KBM-7 (cell line): ENCODE measurements around the gene SLCO2A1.

ENCODE experiments used
- DNase-seq: peaks from one replicate; pipeline ENCODE4 v3.0.0-alpha.2; 2015
- in situ Hi-C: fragments of 300-500 bp; cut with MboI; formaldehyde crosslinking; loops from 2 replicates; pipeline ENCODE4 v1.14.3; 2020; ENCODE audit warnings: low sequenced_read_pairs, low pct_unique_long_range_greater_than_20kb, mixed read lengths

Gene SLCO2A1

DNA sequence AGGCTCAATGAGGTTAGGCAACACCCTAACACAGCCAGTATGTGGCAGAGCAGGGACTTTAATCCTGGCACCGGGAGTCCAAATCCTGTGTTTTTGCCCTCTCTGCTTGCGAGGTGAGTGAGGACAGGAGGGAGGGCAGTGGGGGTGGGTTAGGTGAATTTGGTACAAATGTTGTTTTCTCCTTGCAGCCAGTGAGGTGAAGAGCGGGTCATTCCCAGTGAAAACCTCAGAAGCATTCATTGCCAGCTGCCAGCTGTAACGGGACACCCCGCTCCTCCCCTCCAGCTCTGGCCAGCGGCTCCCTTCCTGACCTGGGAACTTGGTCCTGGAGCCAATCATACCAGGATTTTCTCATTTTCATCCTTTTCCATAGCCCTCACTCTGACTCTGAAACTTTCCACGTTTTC, 88.3 kb downstream of the SLCO2A1 start:
- no peak for DNase-seq
- in situ Hi-C loops, result no loop called here

DNA sequence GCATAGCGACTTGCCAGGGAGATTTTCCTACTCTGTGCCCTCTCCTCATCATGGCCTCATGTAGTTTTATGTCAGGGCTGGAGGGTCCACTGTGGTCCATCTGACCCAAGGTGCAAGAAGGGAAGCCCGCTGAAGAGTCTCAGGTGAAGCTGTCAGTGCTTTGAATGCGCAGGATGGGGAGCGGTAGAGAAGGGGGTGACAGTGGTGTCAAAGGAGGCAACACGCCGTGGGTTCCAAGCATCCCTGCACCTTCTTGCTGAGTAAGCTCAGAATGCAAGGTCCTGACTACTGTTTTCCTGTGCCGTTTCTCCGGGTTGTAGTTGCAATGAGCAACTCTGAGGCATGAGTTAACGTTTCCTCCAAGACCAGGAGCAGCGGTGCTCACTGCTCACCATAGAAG, 89.2 kb downstream of the SLCO2A1 start:
- DNase-seq, result no peak
- in situ Hi-C loops, result no loop called here

DNA sequence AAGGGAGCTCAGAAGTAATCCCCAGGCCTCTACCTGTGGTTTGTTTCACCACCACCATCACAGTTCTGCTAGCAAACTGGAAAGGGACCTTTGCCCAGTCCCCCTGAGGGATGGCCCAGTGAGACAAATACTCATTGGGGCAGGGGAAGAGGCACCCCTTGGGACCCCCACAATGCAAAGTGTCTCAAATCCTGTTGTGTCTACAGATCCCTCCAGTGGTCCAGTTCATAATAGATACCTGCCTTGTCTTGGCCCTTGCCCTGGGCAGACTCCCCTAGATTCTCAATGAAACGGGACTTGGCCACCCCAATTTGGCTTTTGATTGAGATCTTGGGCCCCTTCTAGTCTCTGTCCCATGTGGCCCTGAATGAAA, 90.3 kb downstream of the SLCO2A1 start:
- in situ Hi-C loops, result loop anchor here (10.0 kb wide), 1 partner anchor 275 kb away; no protein-coding TSS in a partner anchor
- no peak for DNase-seq

DNA sequence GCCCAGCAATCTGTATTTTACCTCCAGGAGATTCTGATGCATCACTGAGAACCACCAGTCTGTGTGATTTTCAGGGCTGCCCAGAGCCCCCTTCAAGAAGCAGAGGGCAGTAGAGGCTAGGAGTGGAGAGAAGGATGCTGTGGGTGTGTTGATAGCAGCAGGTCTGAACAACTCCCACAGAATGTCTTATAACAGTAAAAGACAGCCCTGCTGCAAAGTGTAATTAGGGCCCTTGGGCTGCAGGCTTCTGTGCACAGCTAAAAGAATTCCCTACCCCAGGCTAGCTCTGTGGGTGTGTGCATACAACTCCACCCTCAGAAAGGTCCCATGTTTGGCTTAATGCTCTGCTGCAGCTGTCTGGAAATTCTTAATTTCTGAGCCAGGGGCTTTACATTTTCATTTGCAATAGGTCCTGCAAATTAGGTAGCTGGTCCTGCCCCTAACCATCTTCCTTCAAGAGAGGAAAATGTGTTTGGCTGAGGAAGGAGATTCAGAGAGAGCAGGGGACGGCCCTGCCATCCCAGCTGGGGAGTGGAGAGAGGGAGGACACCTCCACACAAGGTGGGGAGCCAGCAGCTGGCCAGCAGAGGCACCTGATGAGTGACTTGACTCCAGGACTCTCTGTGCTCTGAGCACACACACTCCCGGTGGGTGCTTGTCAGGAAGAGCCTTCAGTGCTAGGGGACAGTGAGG, 90.8 kb downstream of the SLCO2A1 start:
- in situ Hi-C loops, result loop anchor here (10.0 kb wide), 1 partner anchor 276 kb away; no protein-coding TSS in a partner anchor
- DNase-seq, result peak; percentile 42

DNA sequence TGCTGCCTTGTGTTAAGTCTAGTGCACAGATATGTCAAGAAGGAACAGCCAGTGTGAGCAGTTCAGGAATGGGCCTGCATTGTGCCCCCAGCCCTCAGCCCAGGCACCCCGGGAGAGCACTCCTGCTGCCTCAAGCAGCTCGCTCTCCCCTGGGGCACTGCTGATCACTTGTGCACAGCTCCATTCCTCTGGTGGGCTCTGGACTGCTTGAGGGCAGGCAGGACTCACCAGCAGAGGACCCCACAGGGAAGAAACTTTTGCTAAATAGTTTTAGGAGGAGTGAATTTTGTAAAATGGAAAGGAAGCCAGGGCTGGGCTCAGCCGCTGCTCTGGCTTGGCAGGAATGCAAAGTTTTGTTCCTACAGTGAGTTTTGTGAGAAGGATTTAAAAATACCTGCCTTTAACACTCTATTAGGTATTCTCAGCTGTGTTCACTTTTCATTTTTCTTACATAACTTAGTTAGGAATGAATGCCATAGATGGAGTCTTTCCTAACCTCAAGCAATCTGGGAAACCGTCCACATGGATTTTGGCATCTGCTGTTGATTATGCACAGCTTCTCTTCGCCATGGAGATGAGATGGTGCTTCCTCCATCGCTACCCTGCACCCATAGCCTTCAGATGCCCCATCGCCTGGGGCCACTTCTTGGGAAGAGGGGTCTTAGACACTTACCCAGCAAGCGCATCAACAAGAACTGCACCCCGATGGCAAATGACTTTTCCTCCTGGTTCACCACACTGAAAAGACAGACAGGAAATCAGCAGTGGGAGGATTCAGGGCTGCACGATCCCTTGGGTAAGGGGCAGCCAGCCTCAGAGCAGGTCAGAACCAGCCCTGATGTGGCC, 91.7 kb downstream of the SLCO2A1 start:
- in situ Hi-C loops, result loop anchor here (10.0 kb wide), 1 partner anchor 277 kb away; no protein-coding TSS in a partner anchor
- DNase-seq, result no peak

DNA sequence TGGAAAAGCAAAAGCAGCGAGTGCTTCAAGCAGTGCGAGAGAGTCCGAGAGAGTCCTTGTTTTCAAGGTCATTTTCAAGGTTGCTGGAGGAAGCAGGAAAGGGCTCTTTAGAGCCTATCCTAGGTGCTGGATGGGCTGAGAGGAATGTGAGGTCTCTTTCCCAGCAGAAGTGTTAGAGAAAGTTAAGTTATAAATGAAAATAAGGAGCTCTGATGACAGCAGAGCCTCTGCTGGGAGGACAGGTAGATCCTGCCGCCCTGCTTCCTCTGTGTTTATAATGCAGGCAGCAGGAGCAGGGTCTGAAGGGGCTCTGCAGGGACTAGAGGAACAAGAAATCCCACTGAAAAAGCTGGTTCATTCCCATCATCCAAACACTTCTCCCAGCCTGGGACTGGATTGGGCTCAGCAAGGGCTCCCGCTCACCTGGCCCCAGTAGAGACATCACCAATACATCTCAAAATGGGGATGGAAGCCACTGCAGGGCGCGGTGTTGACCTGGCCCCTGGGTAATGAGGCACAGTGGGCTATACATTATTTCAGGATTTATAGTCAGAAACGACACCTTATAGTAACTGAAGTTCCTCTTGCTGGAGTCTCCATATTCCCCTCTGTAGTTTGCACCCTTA, 92.6 kb downstream of the SLCO2A1 start:
- DNase-seq, result no peak
- in situ Hi-C loops, result loop anchor here (10.0 kb wide), 1 partner anchor 278 kb away; no protein-coding TSS in a partner anchor

DNA sequence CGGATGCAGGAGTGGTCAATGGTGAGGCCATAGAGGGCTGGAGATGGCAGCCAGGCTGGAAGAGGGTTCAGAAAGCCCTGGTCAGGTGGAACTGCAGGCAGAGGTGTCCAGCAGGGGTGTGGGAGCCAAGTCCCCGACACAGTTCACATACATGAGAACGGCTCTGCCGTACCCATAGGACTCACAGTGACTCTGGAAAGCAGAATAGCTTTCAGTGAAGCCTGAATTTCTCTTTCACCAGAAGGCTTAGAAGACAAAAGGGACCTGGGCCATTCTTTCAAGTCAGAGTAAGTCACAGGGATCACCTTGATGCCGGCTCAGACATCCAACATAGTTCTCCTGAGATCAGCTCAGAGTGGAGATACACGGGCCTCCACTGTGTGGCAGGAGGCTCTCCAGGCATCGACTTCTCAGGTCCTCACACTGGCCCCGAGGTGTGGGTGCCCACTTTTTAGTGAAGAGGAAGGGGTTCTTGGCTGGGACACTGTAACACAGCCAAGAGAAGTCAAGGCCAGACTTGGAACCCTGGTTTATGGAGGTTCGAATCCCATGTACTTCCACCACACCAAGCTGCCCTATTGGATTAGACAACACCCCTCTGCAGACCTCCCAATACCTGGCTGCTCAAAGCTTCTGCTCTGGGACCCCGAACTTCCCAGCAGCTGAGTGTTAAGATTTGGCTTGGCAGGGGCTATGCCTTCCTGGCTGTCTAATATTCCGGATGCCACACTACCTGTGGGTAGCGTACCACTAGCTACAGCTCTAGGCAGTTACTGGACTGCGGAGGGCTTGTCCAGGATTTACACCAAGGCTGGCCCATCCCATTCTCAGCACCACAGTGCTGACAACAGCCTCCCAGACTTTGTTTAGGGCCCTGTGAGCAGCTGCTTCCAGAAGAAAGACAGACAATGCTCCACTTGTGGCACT, 93.6 kb downstream of the SLCO2A1 start:
- in situ Hi-C loops, result loop anchor here (10.0 kb wide), 1 partner anchor 279 kb away; no protein-coding TSS in a partner anchor
- no peak for DNase-seq

DNA sequence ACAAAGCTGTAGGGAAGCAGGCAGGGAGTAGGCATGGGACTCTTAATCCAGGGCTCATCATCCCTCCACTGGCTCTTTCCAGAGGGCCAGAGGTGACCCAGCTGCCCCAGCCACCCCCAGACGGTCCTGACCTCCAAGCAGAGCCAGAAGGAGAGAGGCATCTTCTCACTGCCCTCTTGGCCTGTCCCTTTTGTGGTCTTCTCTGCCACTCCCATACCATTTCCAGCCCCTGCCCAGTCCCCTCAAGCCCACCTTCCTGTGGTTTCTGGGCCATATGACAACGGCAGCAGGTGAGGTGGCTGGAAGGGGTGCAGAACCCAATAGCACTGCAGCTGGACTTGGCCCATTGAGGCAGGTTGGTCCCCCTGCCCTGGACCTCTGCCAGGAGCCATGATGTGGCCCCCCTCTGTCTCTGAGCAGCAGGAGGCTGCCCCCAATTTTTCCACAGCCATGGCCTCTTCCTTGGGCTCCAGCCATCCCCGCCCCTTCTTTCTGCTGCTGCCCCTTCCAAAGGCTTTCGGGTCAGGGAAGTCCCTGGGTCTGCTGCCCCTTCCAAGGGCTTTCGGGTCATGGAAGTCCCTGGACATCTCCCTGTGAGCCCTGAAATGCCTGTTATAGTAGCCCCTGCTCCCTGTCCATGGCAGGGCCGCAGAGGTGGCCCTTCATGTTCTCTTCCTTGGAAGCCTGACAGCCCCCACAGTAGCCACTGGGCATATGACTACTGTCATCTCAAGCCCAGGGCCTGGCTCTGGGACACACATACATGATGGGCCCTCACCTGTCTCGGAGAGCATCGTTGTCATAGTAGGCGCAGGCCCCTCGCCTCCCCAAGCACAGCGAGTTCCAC, 94.5 kb downstream of the SLCO2A1 start:
- in situ Hi-C loops, result loop anchor here (10.0 kb wide), 1 partner anchor 280 kb away; no protein-coding TSS in a partner anchor
- no peak for DNase-seq

DNA sequence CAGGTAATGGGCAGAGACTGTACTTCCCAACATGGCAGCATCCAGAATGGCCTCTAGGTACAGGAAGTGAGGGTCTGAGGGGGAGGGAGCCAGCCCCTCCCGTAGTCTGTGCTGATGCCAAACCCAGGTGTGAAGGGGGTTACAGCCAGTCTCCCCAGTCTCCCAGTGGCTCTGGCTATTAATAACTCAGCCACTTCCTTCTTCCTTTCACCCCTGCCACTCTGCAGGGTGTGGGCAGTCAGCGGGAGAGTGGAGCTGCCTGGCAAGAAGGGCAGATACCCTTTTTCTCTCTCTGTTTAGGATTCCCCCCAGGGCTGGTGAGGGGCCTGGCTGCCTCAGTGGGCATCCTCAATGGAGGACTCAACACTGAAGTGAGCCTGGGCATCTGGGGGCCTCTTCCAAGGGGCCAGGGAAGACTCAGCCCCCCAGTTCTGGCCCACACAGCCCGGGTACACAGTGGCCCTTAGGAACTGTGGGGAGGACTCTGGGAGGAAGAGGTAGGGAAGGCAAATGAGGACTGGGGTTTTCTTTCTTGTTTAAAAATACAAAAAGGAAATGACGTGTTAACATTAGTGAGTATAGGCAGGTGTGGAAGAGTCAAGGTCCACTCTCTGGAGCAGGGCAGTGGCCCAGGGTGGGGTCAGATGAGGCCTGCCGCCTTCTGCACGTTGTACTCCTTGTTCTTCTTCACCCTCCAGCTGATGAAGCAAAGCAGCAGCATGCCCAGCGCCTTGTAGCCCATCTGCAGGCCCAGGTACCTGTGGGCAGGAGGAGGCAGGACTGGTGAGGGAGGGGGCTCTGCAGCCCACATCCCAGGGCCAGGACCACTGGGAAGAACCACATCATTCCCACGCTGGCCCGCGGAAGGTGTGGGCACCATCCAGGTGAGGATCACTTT, 95.4 kb downstream of the SLCO2A1 start:
- no peak for DNase-seq
- in situ Hi-C loops, result loop anchor here (10.0 kb wide), 1 partner anchor 280 kb away; no protein-coding TSS in a partner anchor

DNA sequence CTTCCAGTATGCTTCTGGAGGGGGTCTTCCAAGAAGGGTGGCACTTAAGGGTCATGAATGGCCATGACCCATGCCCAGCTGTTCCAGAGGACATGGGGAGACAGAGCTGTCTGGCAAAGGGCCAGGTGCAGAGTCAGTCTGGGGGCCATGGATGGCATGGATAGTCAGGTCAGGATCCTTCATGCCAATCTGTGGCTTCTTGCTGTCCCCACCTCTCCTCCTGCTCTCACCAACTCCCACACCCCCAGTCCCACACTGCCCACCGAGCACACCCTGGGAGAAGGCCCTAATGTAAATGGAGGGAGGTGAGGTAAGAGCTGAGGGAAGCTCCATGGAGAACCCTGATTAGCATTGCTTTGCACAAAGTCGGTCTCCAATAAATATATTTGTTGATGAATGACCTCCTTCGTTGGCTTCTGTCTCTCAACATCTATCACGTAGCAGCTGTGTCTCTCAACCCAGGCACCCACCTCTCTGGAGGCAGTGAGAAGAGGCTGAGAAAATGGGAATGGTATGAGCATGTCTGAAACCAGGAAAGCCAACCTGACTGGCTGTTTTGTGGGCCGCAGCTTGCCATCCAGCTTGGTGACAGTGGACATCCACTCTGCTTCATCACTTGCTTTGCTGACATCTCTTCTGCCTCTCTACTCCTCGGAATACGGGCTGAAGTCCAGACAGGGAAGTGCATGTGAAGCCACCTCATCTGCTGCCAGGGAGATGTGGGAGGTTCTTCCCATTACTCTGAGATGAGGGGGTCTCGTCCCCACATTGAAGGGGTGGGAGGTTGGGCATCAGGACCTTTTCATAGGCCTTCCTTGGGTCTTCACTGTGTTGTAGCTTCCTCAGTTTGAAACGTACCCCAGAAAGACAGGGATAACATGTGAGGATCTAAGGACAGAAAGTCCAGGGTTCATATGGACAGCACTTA, 96.4 kb downstream of the SLCO2A1 start:
- in situ Hi-C loops, result loop anchor here (10.0 kb wide), 1 partner anchor 281 kb away; no protein-coding TSS in a partner anchor
- DNase-seq, result no peak

DNA sequence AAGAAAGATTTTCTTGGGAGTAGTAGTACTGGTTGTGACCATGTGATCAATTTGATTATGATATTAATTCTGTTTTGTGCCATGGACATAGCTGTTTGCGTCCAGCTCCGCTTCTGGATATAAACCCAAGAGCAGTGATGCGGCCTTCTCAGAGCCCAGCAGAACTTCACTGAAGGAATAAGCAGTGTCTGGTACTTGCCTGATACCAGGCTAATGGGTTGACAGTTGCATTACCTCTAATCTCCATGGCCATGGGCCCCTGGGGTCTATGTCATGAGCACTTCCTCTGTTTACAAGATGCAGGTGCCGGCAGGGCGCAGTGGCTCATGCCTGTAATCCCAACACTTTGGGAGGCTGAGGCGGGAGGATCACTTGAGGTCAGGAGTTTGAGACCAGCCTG, 97.7 kb downstream of the SLCO2A1 start:
- no peak for DNase-seq
- in situ Hi-C loops, result loop anchor here (10.0 kb wide), 1 partner anchor 283 kb away; no protein-coding TSS in a partner anchor

DNA sequence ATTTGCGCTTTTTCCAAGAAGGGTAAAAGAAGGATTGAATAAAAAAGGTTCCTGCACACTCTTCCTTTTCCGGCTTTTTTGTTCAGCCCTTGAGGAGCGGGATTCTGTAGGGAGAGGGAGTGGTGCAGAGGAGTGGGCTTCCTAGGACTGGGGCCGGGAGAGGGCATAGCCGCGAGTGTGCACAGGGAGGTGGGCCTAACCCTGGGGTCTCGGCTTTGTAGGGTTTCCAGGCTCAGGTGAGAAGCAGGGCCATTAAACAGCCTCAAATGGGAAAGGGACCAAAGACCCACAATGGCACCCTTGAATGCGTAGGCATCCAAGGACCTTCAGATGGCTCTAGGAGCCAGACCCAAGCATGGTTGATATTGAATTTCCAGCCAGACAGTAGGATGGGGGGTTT, 98.6 kb downstream of the SLCO2A1 start:
- in situ Hi-C loops, result loop anchor here (10.0 kb wide), 1 partner anchor 284 kb away; no protein-coding TSS in a partner anchor
- DNase-seq, result no peak

DNA sequence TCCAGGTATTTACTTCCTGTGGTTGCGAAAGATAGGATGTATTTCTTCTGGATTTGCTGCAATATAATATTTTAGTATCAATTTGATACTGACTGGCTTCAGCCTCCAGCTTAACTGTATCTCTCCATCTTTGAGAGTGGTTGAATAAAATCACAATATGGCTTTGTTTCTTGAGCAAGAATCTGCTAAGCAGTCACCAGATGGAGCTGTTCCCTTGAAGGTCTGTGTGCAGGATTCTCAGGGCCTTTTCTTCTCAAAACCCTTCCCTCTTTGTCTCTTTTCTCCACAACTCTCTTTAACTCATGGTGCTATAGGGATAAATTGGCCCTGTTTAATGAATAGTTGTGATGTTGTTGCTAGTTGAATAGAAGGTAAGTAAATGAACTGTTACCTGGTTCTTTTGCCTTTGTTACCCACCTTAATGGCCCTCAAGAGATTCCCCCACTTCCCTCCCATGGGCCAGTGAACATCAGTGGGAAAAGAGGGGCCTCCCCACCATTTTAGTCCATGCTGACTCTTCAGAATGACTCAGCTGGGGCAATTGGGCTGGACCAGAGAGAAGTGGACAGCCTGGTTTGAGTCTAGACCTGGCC, 99.3 kb downstream of the SLCO2A1 start:
- in situ Hi-C loops, result loop anchor here (10.0 kb wide), 1 partner anchor 284 kb away; no protein-coding TSS in a partner anchor

DNA sequence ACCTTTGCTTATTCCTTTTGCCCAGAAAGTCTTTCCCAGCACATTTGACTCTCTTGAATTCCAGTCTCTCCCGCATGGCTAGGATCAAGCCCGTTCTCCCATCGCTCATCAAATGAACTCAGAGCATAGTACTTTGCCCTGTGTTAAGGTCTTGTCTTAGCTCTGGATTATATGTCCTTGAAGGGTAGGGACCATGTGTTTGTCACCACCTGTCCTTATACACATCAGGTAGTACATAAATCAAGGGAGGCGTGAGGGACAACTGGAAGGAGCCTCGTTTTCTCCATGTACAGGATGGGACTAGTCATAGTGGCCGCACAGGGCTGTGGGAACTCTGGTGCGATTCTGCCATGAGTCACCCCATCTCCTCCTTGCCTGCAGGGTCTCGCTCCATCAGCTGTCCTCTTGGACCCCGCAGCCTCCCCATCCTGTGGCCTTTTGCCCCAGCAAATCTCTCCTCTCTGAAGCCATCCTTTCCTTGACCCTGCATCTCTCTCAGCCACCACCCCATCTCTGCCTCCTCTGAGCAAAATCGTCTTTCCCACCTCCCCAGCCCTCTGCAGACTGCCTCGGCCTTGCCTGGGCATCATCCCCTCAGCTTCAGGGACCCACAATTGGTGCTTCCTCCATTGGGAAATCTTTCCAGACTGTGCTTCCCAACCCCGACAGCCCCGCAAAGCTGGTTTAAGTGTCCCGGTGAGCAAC, 100.7 kb downstream of the SLCO2A1 start:
- in situ Hi-C loops, result no loop called here
- no peak for DNase-seq

More for the DNA sequence above, 99.3 kb downstream of the SLCO2A1 start:
- DNase-seq, result peak; percentile 69
